Skeletal muscle tissue (tissue), 4 donors: ENCODE measurements around the gene CRHR1. TPM values are rescaled to one million over a fixed set of nuclear protein-coding genes. Genes with fewer than 3 reads are reported as not detected.

ENCODE experiments used
- H3K27ac ChIP-seq: one replicate; pipeline ENCODE4 v1.7.0; 2013; ENCODE audit warnings: mild to moderate bottlenecking, low read depth, low read length, inconsistent platforms
- H3K27me3 ChIP-seq, 3 donors: one replicate each; pipeline ENCODE4 v1.7.0; 2013; ENCODE audit warnings: low read length in 3 of 3; ENCODE audit not compliant: control insufficient read depth in 3 of 3, insufficient read depth in 3 of 3
- H3K36me3 ChIP-seq, 3 donors: one replicate each; pipeline ENCODE4 v1.7.0; 2013; ENCODE audit warnings: low read length in 3 of 3; ENCODE audit not compliant: control insufficient read depth in 3 of 3, insufficient read depth in 3 of 3
- H3K4me1 ChIP-seq, 3 donors: one replicate each; pipeline ENCODE4 v1.7.0; 2013; ENCODE audit warnings: low read length in 3 of 3, mild to moderate bottlenecking in 3 of 3; ENCODE audit not compliant: control insufficient read depth in 3 of 3, insufficient read depth in 3 of 3
- H3K4me3 ChIP-seq, 3 donors: one replicate each; pipeline ENCODE4 v1.7.0; 2013; ENCODE audit warnings: low read length in 3 of 3
- H3K9ac ChIP-seq, 3 donors: one replicate each; pipeline ENCODE4 v1.7.0; 2013; ENCODE audit warnings: low read length in 3 of 3, mild to moderate bottlenecking in 3 of 3, moderate library complexity in 2 of 3, low read depth in 1 of 3
- H3K9me3 ChIP-seq, 3 donors: one replicate each; pipeline ENCODE4 v1.7.0; 2013; ENCODE audit warnings: low read length in 3 of 3; ENCODE audit not compliant: control insufficient read depth in 3 of 3
- total RNA-seq: library from RNA; depleted of rRNA; stranded (reverse); fragments of >200 nt; gene quantifications from one replicate; pipeline ENCODE4 v1.2.3, GENCODE V29; 2014
- donor health status: Osteomylitis.

Gene CRHR1
- total RNA-seq, 1 donor from 2014 or later = 0.52 TPM

- H3K9me3 ChIP-seq = no peaks in the 10 kb centered on the region
- peaks cover 0 to 2% (median 2%) of the 10 kb centered on the region in 3 donors for H3K27me3 ChIP-seq
- no peak overlapping the region for H3K27ac ChIP-seq
- no peak overlapping the region for H3K4me3 ChIP-seq
- no peaks in the 10 kb centered on the region for H3K36me3 ChIP-seq
- peaks cover 0 to 8% (median 3%) of the 10 kb centered on the region in 3 donors for H3K4me1 ChIP-seq
- no peak overlapping the region for H3K9ac ChIP-seq
Observed at GRCh38 chr17:45815752-45816151, 31.6 kb downstream of the CRHR1 start.

GRCh38 chr17:45818041-45818440 is 33.9 kb downstream of the CRHR1 start:
- H3K9me3 ChIP-seq = no peaks in the 10 kb centered on the region
- H3K4me1 ChIP-seq = peaks cover 0 to 8% (median 3%) of the 10 kb centered on the region in 3 donors
- H3K27ac ChIP-seq = no peak overlapping the region
- H3K27me3 ChIP-seq = peaks cover 0 to 6% (median 0%) of the 10 kb centered on the region in 3 donors
- H3K9ac ChIP-seq = no peak overlapping the region
- no peak overlapping the region for H3K4me3 ChIP-seq
- H3K36me3 ChIP-seq = no peaks in the 10 kb centered on the region

- no peaks in the 10 kb centered on the region for H3K9me3 ChIP-seq
- peaks cover 0 to 8% (median 3%) of the 10 kb centered on the region in 3 donors for H3K4me1 ChIP-seq
- H3K9ac ChIP-seq = no peak overlapping the region
- no peak overlapping the region for H3K4me3 ChIP-seq
- H3K27me3 ChIP-seq = peaks cover 0 to 6% (median 0%) of the 10 kb centered on the region in 3 donors
- no peak overlapping the region for H3K27ac ChIP-seq
- H3K36me3 ChIP-seq = no peaks in the 10 kb centered on the region
Observed at GRCh38 chr17:45818699-45819098, 34.6 kb downstream of the CRHR1 start.

GRCh38 chr17:45819632-45820031 is 35.5 kb downstream of the CRHR1 start:
- Histone ChIP-seq H3K27me3 (peaks cover 0 to 6% (median 0%) of the 10 kb centered on the region in 3 donors), H3K9me3 (no peaks in the 10 kb centered on the region), H3K36me3 (no peaks in the 10 kb centered on the region), H3K9ac (no peak overlapping the region), H3K4me1 (peaks cover 0 to 6% (median 3%) of the 10 kb centered on the region in 3 donors), H3K4me3 (no peak overlapping the region), H3K27ac (no peak overlapping the region)

GRCh38 chr17:45820052-45820780 is 36.1 kb downstream of the CRHR1 start:
- H3K27ac ChIP-seq = no peak overlapping the region
- peaks cover 0 to 6% (median under 1%) of the 10 kb centered on the region in 3 donors for H3K27me3 ChIP-seq
- no peaks in the 10 kb centered on the region for H3K9me3 ChIP-seq
- H3K4me1 ChIP-seq = peaks cover 0 to under 1% (median 0%) of the 10 kb centered on the region in 3 donors
- no peak overlapping the region for H3K4me3 ChIP-seq
- H3K9ac ChIP-seq = no peak overlapping the region
- no peaks in the 10 kb centered on the region for H3K36me3 ChIP-seq

- Histone ChIP-seq H3K27ac (no peak overlapping the region), H3K36me3 (no peaks in the 10 kb centered on the region), H3K4me3 (no peak overlapping the region), H3K9me3 (no peaks in the 10 kb centered on the region), H3K4me1 (no peaks in the 10 kb centered on the region), H3K27me3 (peaks cover 0 to 10% (median 5%) of the 10 kb centered on the region in 3 donors), H3K9ac (no peak overlapping the region)
Observed at GRCh38 chr17:45821147-45821546, 37.0 kb downstream of the CRHR1 start.

GRCh38 chr17:45823598-45823997 is 39.5 kb downstream of the CRHR1 start:
- Histone ChIP-seq H3K9me3 (no peaks in the 10 kb centered on the region), H3K4me3 (no peak overlapping the region), H3K4me1 (no peaks in the 10 kb centered on the region), H3K36me3 (no peaks in the 10 kb centered on the region), H3K9ac (no peak overlapping the region), H3K27ac (no peak overlapping the region), H3K27me3 (peaks cover 0 to 10% (median 8%) of the 10 kb centered on the region in 3 donors)

- Histone ChIP-seq H3K4me1 (no peaks in the 10 kb centered on the region), H3K9ac (no peak overlapping the region), H3K27ac (no peak overlapping the region), H3K36me3 (no peaks in the 10 kb centered on the region), H3K9me3 (no peaks in the 10 kb centered on the region), H3K4me3 (no peak overlapping the region), H3K27me3 (peaks cover 0 to 14% (median 10%) of the 10 kb centered on the region in 3 donors)
Observed at GRCh38 chr17:45824475-45824874, 40.4 kb downstream of the CRHR1 start.

GRCh38 chr17:45824901-45825492 is 40.9 kb downstream of the CRHR1 start:
- Histone ChIP-seq H3K4me1 (no peaks in the 10 kb centered on the region), H3K4me3 (no peak overlapping the region), H3K36me3 (no peaks in the 10 kb centered on the region), H3K9ac (no peak overlapping the region), H3K27me3 (peaks cover 0 to 16% (median 10%) of the 10 kb centered on the region in 3 donors), H3K9me3 (no peaks in the 10 kb centered on the region), H3K27ac (no peak overlapping the region)

- H3K4me3 ChIP-seq = no peak overlapping the region
- no peaks in the 10 kb centered on the region for H3K36me3 ChIP-seq
- no peak overlapping the region for H3K27ac ChIP-seq
- H3K27me3 ChIP-seq = peaks cover 0 to 16% (median 10%) of the 10 kb centered on the region in 3 donors
- no peaks in the 10 kb centered on the region for H3K9me3 ChIP-seq
- H3K4me1 ChIP-seq = no peaks in the 10 kb centered on the region
- no peak overlapping the region for H3K9ac ChIP-seq
Observed at GRCh38 chr17:45825792-45826191, 41.7 kb downstream of the CRHR1 start.
